ENCODE data around the gene ADGRL2.

Gene ADGRL2

GRCh38 chr1:81836007-81836626 is 35.4 kb downstream of the ADGRL2 start:
- Histone ChIP-seq H3K4me1 (ENCODE audit: control insufficient read depth, insufficient read depth, low read depth, low read length) (no peaks in the 10 kb centered on the region), H3K9ac (ENCODE audit: low read length) (peak overlapping the region; percentile 76), H3K23ac (ENCODE audit: low read length in 2 of 2) (no peak overlapping the region), H3K18ac (ENCODE audit: low read depth in 1 of 2, low read length in 2 of 2) (no peak overlapping the region), H3K27ac (ENCODE audit: low read length, poor library complexity, severe bottlenecking) (no peak overlapping the region), H2BK5ac (ENCODE audit: low read depth, low read length, poor library complexity, severe bottlenecking) (no peak overlapping the region), H3K4ac (ENCODE audit: low read depth in 1 of 2, low read length in 2 of 2) (no peak overlapping the region), H3K9me3 (ENCODE audit: control insufficient read depth, low read length) (no peaks in the 10 kb centered on the region), H4K91ac (ENCODE audit: low read length) (no peak overlapping the region), H3K36me3 (ENCODE audit: control insufficient read depth in 1 of 2, insufficient read depth in 2 of 2, low read depth in 1 of 2, low read length in 2 of 2) (peaks cover 0 to 7% of the 10 kb centered on the region in 2 experiments), H2BK12ac (ENCODE audit: low read length in 2 of 2) (no peak overlapping the region), H3K79me1 (replicated peaks; ENCODE audit: low read length, poor library complexity, severe bottlenecking) (peaks cover 6% of the 10 kb centered on the region), H3K27me3 (ENCODE audit: control insufficient read depth in 1 of 2, insufficient read depth in 1 of 2, low read length in 2 of 2) (no peaks in the 10 kb centered on the region), H3K4me3 (ENCODE audit: insufficient read depth in 1 of 2, low read depth in 1 of 2, low read length in 2 of 2) (peak overlapping the region in 1 of 2 experiments; percentile 47), H2AFZ (ENCODE audit: low read depth, low read length) (no peak overlapping the region), H3K4me2 (ENCODE audit: low read length, poor library complexity, severe bottlenecking) (no peak overlapping the region), H2AK5ac (ENCODE audit: low read length, severe bottlenecking) (no peak overlapping the region), H3K14ac (ENCODE audit: low read length in 2 of 2) (no peak overlapping the region), H2BK15ac (ENCODE audit: low read depth, poor library complexity, severe bottlenecking) (no peak overlapping the region), H2BK120ac (ENCODE audit: low read depth, low read length) (no peak overlapping the region), H4K8ac (ENCODE audit: low read length) (no peak overlapping the region)
- peak; percentile 32 for DNase-seq
- WGBS, result 82% methylated on average over 4 of the region's 4 CpGs

GRCh38 chr1:81838600-81839218 is 38.0 kb downstream of the ADGRL2 start:
- no peak overlapping the region for H2AFZ ChIP-seq (ENCODE audit: low read depth, low read length)

GRCh38 chr1:81840805-81841204 is 40.1 kb downstream of the ADGRL2 start:
- Histone ChIP-seq H2BK5ac (ENCODE audit: low read depth, low read length, poor library complexity, severe bottlenecking) (no peak overlapping the region), H3K4me1 (ENCODE audit: control insufficient read depth, insufficient read depth, low read depth, low read length) (no peaks in the 10 kb centered on the region), H4K91ac (ENCODE audit: low read length) (no peak overlapping the region), H4K8ac (ENCODE audit: low read length) (no peak overlapping the region), H3K4me3 (ENCODE audit: insufficient read depth in 1 of 2, low read depth in 1 of 2, low read length in 2 of 2) (no peak overlapping the region), H3K9me3 (ENCODE audit: control insufficient read depth, low read length) (no peaks in the 10 kb centered on the region), H3K4ac (ENCODE audit: low read depth in 1 of 2, low read length in 2 of 2) (no peak overlapping the region), H3K27me3 (ENCODE audit: control insufficient read depth in 1 of 2, insufficient read depth in 1 of 2, low read length in 2 of 2) (no peaks in the 10 kb centered on the region), H3K36me3 (ENCODE audit: control insufficient read depth in 1 of 2, insufficient read depth in 2 of 2, low read depth in 1 of 2, low read length in 2 of 2) (peaks cover 0 to 26% of the 10 kb centered on the region in 2 experiments), H3K14ac (ENCODE audit: low read length in 2 of 2) (no peak overlapping the region), H2BK12ac (ENCODE audit: low read length in 2 of 2) (no peak overlapping the region), H3K4me2 (ENCODE audit: low read length, poor library complexity, severe bottlenecking) (no peak overlapping the region), H2BK15ac (ENCODE audit: low read depth, poor library complexity, severe bottlenecking) (no peak overlapping the region), H3K23ac (ENCODE audit: low read length in 2 of 2) (no peak overlapping the region), H2BK120ac (ENCODE audit: low read depth, low read length) (no peak overlapping the region), H3K27ac (ENCODE audit: low read length, poor library complexity, severe bottlenecking) (no peak overlapping the region), H3K9ac (ENCODE audit: low read length) (no peak overlapping the region), H2AK5ac (ENCODE audit: low read length, severe bottlenecking) (no peak overlapping the region), H3K79me1 (replicated peaks; ENCODE audit: low read length, poor library complexity, severe bottlenecking) (peaks cover 8% of the 10 kb centered on the region), H2AFZ (ENCODE audit: low read depth, low read length) (no peak overlapping the region), H3K18ac (ENCODE audit: low read depth in 1 of 2, low read length in 2 of 2) (no peak overlapping the region)
- 100% methylated on average over 1 of the region's 1 CpG for WGBS
- DNase-seq, result no peak

More at GRCh38 chr1:81838600-81839218, 38.0 kb downstream of the ADGRL2 start:
- H3K79me1 ChIP-seq (replicated peaks; ENCODE audit: low read length, poor library complexity, severe bottlenecking), result peaks cover 8% of the 10 kb centered on the region
- no peak overlapping the region for H3K9ac ChIP-seq (ENCODE audit: low read length)
- no peak overlapping the region for H2BK12ac ChIP-seq (ENCODE audit: low read length in 2 of 2)
- no peaks in the 10 kb centered on the region for H3K9me3 ChIP-seq (ENCODE audit: control insufficient read depth, low read length)
- no peak overlapping the region for H3K4me2 ChIP-seq (ENCODE audit: low read length, poor library complexity, severe bottlenecking)
- no peaks in the 10 kb centered on the region for H3K4me1 ChIP-seq (ENCODE audit: control insufficient read depth, insufficient read depth, low read depth, low read length)
- no peak overlapping the region for H3K4me3 ChIP-seq (ENCODE audit: insufficient read depth in 1 of 2, low read depth in 1 of 2, low read length in 2 of 2)
- no CpG with 5 or more reads among the region's 2 CpGs for WGBS
- no peak overlapping the region for H3K23ac ChIP-seq (ENCODE audit: low read length in 2 of 2)
- no peak overlapping the region for H2AK5ac ChIP-seq (ENCODE audit: low read length, severe bottlenecking)
- no peak overlapping the region for H2BK5ac ChIP-seq (ENCODE audit: low read depth, low read length, poor library complexity, severe bottlenecking)
- no peak overlapping the region for H2BK120ac ChIP-seq (ENCODE audit: low read depth, low read length)
- no peak overlapping the region for H3K14ac ChIP-seq (ENCODE audit: low read length in 2 of 2)
- H3K27me3 ChIP-seq (ENCODE audit: control insufficient read depth in 1 of 2, insufficient read depth in 1 of 2, low read length in 2 of 2), result no peaks in the 10 kb centered on the region
- peaks cover 0 to 16% of the 10 kb centered on the region in 2 experiments for H3K36me3 ChIP-seq (ENCODE audit: control insufficient read depth in 1 of 2, insufficient read depth in 2 of 2, low read depth in 1 of 2, low read length in 2 of 2)
- H3K27ac ChIP-seq (ENCODE audit: low read length, poor library complexity, severe bottlenecking), result no peak overlapping the region
- H3K18ac ChIP-seq (ENCODE audit: low read depth in 1 of 2, low read length in 2 of 2), result no peak overlapping the region
- H4K91ac ChIP-seq (ENCODE audit: low read length), result no peak overlapping the region
- no peak overlapping the region for H3K4ac ChIP-seq (ENCODE audit: low read depth in 1 of 2, low read length in 2 of 2)
- H2BK15ac ChIP-seq (ENCODE audit: low read depth, poor library complexity, severe bottlenecking), result no peak overlapping the region
- no peak overlapping the region for H4K8ac ChIP-seq (ENCODE audit: low read length)
- no peak for DNase-seq

- Histone ChIP-seq H3K9me3 (ENCODE audit: control insufficient read depth, low read length) (no peaks in the 10 kb centered on the region), H2BK120ac (ENCODE audit: low read depth, low read length) (no peak overlapping the region), H2BK15ac (ENCODE audit: low read depth, poor library complexity, severe bottlenecking) (no peak overlapping the region), H2BK12ac (ENCODE audit: low read length in 2 of 2) (no peak overlapping the region), H3K4me2 (ENCODE audit: low read length, poor library complexity, severe bottlenecking) (no peak overlapping the region), H3K27me3 (ENCODE audit: control insufficient read depth in 1 of 2, insufficient read depth in 1 of 2, low read length in 2 of 2) (no peaks in the 10 kb centered on the region), H2AK5ac (ENCODE audit: low read length, severe bottlenecking) (no peak overlapping the region), H4K8ac (ENCODE audit: low read length) (no peak overlapping the region), H3K27ac (ENCODE audit: low read length, poor library complexity, severe bottlenecking) (no peak overlapping the region), H3K79me1 (replicated peaks; ENCODE audit: low read length, poor library complexity, severe bottlenecking) (peaks cover 8% of the 10 kb centered on the region), H4K91ac (ENCODE audit: low read length) (no peak overlapping the region), H2AFZ (ENCODE audit: low read depth, low read length) (no peak overlapping the region), H3K4me3 (ENCODE audit: insufficient read depth in 1 of 2, low read depth in 1 of 2, low read length in 2 of 2) (no peak overlapping the region), H3K4me1 (ENCODE audit: control insufficient read depth, insufficient read depth, low read depth, low read length) (no peaks in the 10 kb centered on the region), H3K4ac (ENCODE audit: low read depth in 1 of 2, low read length in 2 of 2) (no peak overlapping the region), H2BK5ac (ENCODE audit: low read depth, low read length, poor library complexity, severe bottlenecking) (no peak overlapping the region), H3K9ac (ENCODE audit: low read length) (no peak overlapping the region), H3K36me3 (ENCODE audit: control insufficient read depth in 1 of 2, insufficient read depth in 2 of 2, low read depth in 1 of 2, low read length in 2 of 2) (peaks cover 0 to 30% of the 10 kb centered on the region in 2 experiments), H3K14ac (ENCODE audit: low read length in 2 of 2) (no peak overlapping the region), H3K23ac (ENCODE audit: low read length in 2 of 2) (no peak overlapping the region), H3K18ac (ENCODE audit: low read depth in 1 of 2, low read length in 2 of 2) (no peak overlapping the region)
- 63% methylated on average over 4 of the region's 4 CpGs for WGBS
- no peak for DNase-seq
Observed at GRCh38 chr1:81841795-81842194, 41.1 kb downstream of the ADGRL2 start.
